SK-N-SH (cell line): ENCODE results near the gene ENTHD1. TPM values are rescaled to one million over a fixed set of nuclear protein-coding genes. Genes with fewer than 3 reads are reported as not detected.

Experiments used
- CTCF ChIA-PET: fragments of 300-600, 350-600 bp; formaldehyde crosslinking; extraction: SDS; loops from one replicate; lab custom pipeline; 2021; lab: Yijun Ruan, JAX
- POLR2A ChIA-PET: fragments of 350-600 bp; sonication (Branson Sonifier 250); formaldehyde crosslinking; extraction: SDS; loops from one replicate; lab custom pipeline; 2020; ENCODE audit warnings: antibody characterized with exemption, inconsistent platforms; lab: Yijun Ruan, JAX
- DNase-seq: peaks from one replicate; pipeline ENCODE4 v3.0.0; 2012
- H2AFZ ChIP-seq: fragments of 200-600 bp; sonication (generic); 2 replicates; pipeline ENCODE4 v1.8.1; 2016; ENCODE audit warnings: antibody characterized with exemption, mild to moderate bottlenecking, low read depth
- H3F3A ChIP-seq: fragments of 200-600 bp; sonication (generic); replicated peaks from 2 replicates; pipeline ENCODE3; 2016; ENCODE audit warnings: antibody characterized with exemption, mild to moderate bottlenecking; ENCODE audit not compliant: insufficient read depth
- H3K27ac ChIP-seq, 2 experiments: fragments of 200-500 bp in 1 of 2; fragments of 200-600 bp in 1 of 2; sonication (Bioruptor generic) in 1 of 2; sonication (generic), shearing (Covaris generic) in 1 of 2; 2 replicates each; pipeline versions ENCODE4 v1.5.1 to v1.6.1; 2014 to 2016; ENCODE audit warnings: low read depth in 2 of 2, inconsistent platforms in 1 of 2, low read length in 1 of 2, mild to moderate bottlenecking in 1 of 2, mixed read lengths in 1 of 2
- H3K27me3 ChIP-seq: fragments of 200-600 bp; sonication (generic), shearing (Covaris generic); 2 replicates; pipeline ENCODE4 v1.6.1; 2016; ENCODE audit warnings: mixed run types; ENCODE audit not compliant: insufficient read depth
- H3K36me3 ChIP-seq, 2 experiments: fragments of 200-500 bp in 1 of 2; fragments of 200-600 bp in 1 of 2; sonication (Bioruptor generic) in 1 of 2; sonication (generic) in 1 of 2; replicated peaks in 1 of 2; 2 replicates each; pipeline versions ENCODE3 to v1.5.1; 2014 to 2016; ENCODE audit warnings: low read length in 1 of 2, mild to moderate bottlenecking in 1 of 2; ENCODE audit not compliant: insufficient read depth in 2 of 2, control insufficient read depth in 1 of 2
- H3K4me1 ChIP-seq, 2 experiments: fragments of 200-500 bp in 1 of 2; fragments of 200-600 bp in 1 of 2; sonication (Bioruptor generic) in 1 of 2; sonication (generic), shearing (Covaris generic) in 1 of 2; 2 replicates each; pipeline versions ENCODE4 v1.5.1 to v1.6.1; 2014 to 2016; ENCODE audit warnings: low read depth in 1 of 2, low read length in 1 of 2, mixed run types in 1 of 2; ENCODE audit not compliant: insufficient read depth in 2 of 2, control insufficient read depth in 1 of 2
- H3K4me2 ChIP-seq: fragments of 200-600 bp; sonication (generic), shearing (Covaris generic); 2 replicates; pipeline ENCODE4 v1.6.1; 2017; ENCODE audit warnings: mixed run types
- H3K4me3 ChIP-seq, 2 experiments: fragments of 200-500 bp in 1 of 2; fragments of 200-600 bp in 1 of 2; sonication (Bioruptor generic) in 1 of 2; sonication (generic), shearing (Covaris generic) in 1 of 2; 2 replicates each; pipeline versions ENCODE4 v1.5.1 to v1.8.1; 2014 to 2016; ENCODE audit warnings: low read depth in 2 of 2, inconsistent platforms in 1 of 2, low read length in 1 of 2, mild to moderate bottlenecking in 1 of 2, mixed read lengths in 1 of 2, moderate library complexity in 1 of 2
- H3K79me2 ChIP-seq: fragments of 200-600 bp; sonication (generic); 2 replicates; pipeline ENCODE4 v1.8.1; 2017; ENCODE audit warnings: mild to moderate bottlenecking; ENCODE audit not compliant: insufficient read depth
- H3K9ac ChIP-seq: fragments of 200-600 bp; sonication (generic); 2 replicates; pipeline ENCODE4 v1.6.1; 2017; ENCODE audit warnings: mixed run types
- H3K9me2 ChIP-seq: fragments of 200-600 bp; sonication (generic); 2 replicates; pipeline ENCODE4 v1.6.1; 2017; ENCODE audit warnings: mixed run types
- H3K9me3 ChIP-seq: fragments of 200-600 bp; sonication (generic); 2 replicates; pipeline ENCODE4 v1.6.1; 2017; ENCODE audit warnings: mixed run types, mild to moderate bottlenecking, moderate library complexity
- H4K20me1 ChIP-seq: fragments of 200-600 bp; sonication (generic); 2 replicates; pipeline ENCODE4 v1.6.1; 2017; ENCODE audit warnings: mild to moderate bottlenecking, mixed run types; ENCODE audit not compliant: insufficient read depth
- CHD2 ChIP-seq: fragments of 150-350 bp; IDR thresholded peaks from 2 replicates; pipeline ENCODE4 v1.6.1; 2018; ENCODE audit warnings: low read length; ENCODE audit not compliant: partially characterized antibody
- CTCF ChIP-seq: fragments of 200-600 bp; sonication (generic); IDR thresholded peaks from 2 replicates; pipeline ENCODE4 v1.6.1; 2017; ENCODE audit warnings: antibody characterized with exemption, mild to moderate bottlenecking, moderate library complexity
- FOXJ3 ChIP-seq: sonication (generic); formaldehyde crosslinking; IDR thresholded peaks from 2 replicates; pipeline ENCODE4 v1.5.1; 2020; ENCODE audit warnings: mild to moderate bottlenecking, missing genetic modification reagents
- IRF3 ChIP-seq: fragments of 150-350 bp; IDR thresholded peaks from 2 replicates; pipeline ENCODE4 v1.6.1; 2016; ENCODE audit warnings: mild to moderate bottlenecking, low read depth, low read length
- MEF2A ChIP-seq: IDR thresholded peaks from 2 replicates; pipeline ENCODE4 v1.4.0; 2012; ENCODE audit warnings: low read depth, borderline replicate concordance
- NRF1 ChIP-seq: IDR thresholded peaks from 2 replicates; pipeline ENCODE4 v1.6.1; 2012; ENCODE audit warnings: low read depth, mild to moderate bottlenecking, low read length
- PBX3 ChIP-seq: IDR thresholded peaks from 2 replicates; pipeline ENCODE4; 2012
- POLR2AphosphoS5 ChIP-seq: IDR thresholded peaks from 2 replicates; pipeline ENCODE4 v1.6.1; 2012; ENCODE audit warnings: low read depth, low read length
- RAD21 ChIP-seq: IDR thresholded peaks from 2 replicates; pipeline ENCODE4 v1.6.1; 2012; ENCODE audit warnings: mild to moderate bottlenecking, low read length
- RCOR1 ChIP-seq: fragments of 150-350 bp; IDR thresholded peaks from 2 replicates; pipeline ENCODE4 v1.6.1; 2017; ENCODE audit warnings: antibody characterized with exemption, low read length
- TAF1 ChIP-seq: IDR thresholded peaks from 2 replicates; pipeline ENCODE4 v1.6.1; 2012; ENCODE audit warnings: low read depth, mild to moderate bottlenecking, low read length, moderate library complexity, borderline replicate concordance
- TCF12 ChIP-seq: IDR thresholded peaks from 2 replicates; pipeline ENCODE4 v1.4.0; 2012
- TEAD4 ChIP-seq: IDR thresholded peaks from 2 replicates; pipeline ENCODE4 v1.4.0; 2012; ENCODE audit warnings: mild to moderate bottlenecking, borderline replicate concordance; ENCODE audit not compliant: insufficient read depth
- WGBS: methylation state at CpG from one replicate; pipeline ENCODE4 v1.1.6; 2017; ENCODE audit warnings: low lambda C conversion rate; 5-methylcytosine and 5-hydroxymethylcytosine counted together
- polyA plus RNA-seq, 3 experiments: library from polyadenylated mRNA; depleted of rRNA; stranded (reverse); fragments of >200 nt; gene quantifications; 2 replicates each; pipeline ENCODE4 v1.2.3, GENCODE V29; 2012

Gene ENTHD1
- polyA plus RNA-seq, 1 of the 3 experiments (the other 2 are of a cell fraction), result not detected

- Histone ChIP-seq H3K36me3 (no peaks in the 10 kb centered on the region), H3K4me3 (no peak overlapping the region), H3K9me3 (no peaks in the 10 kb centered on the region), H3K9ac (no peak overlapping the region), H3K4me1 (no peaks in the 10 kb centered on the region; a peak in 1 of 4 replicates), H3K27ac (no peak overlapping the region), H4K20me1 (no peaks in the 10 kb centered on the region), H3K9me2 (no peaks in the 10 kb centered on the region), H3K4me2 (no peak overlapping the region), H2AFZ (no peak overlapping the region), H3K79me2 (no peaks in the 10 kb centered on the region), H3F3A (no peaks in the 10 kb centered on the region), H3K27me3 (no peaks in the 10 kb centered on the region)
- WGBS, result 85% methylated on average over 9 of the region's 9 CpGs
- TF ChIP-seq TEAD4 (no peak), CTCF (no peak), PBX3 (no peak), FOXJ3 (CRISPR knock-in tag) (no peak), MEF2A (no peak), TCF12 (no peak), RAD21 (no peak), POLR2AphosphoS5 (no peak)
- ChIA-PET CTCF (interaction anchor here (0.6 kb wide), 2 partner anchors 19 to 32 kb away, joined by 3 read pairs; no protein-coding TSS in a partner anchor), POLR2A (no interaction called here)
- DNase-seq, result no peak
Observed at GRCh38 chr22:39910876-39911613, 17.5 kb upstream of the ENTHD1 start.

GRCh38 chr22:39908737-39909136, 15.2 kb upstream of the ENTHD1 start:
- CTCF ChIA-PET, result no interaction called here
- Histone ChIP-seq H4K20me1 (no peaks in the 10 kb centered on the region), H3K4me2 (no peak overlapping the region), H3K9me2 (no peaks in the 10 kb centered on the region), H3K9ac (no peak overlapping the region), H2AFZ (no peak overlapping the region), H3K27ac (no peak overlapping the region), H3K36me3 (no peaks in the 10 kb centered on the region), H3K4me3 (no peak overlapping the region), H3F3A (no peaks in the 10 kb centered on the region), H3K4me1 (no peaks in the 10 kb centered on the region; a peak in 1 of 4 replicates), H3K9me3 (no peaks in the 10 kb centered on the region), H3K27me3 (no peaks in the 10 kb centered on the region), H3K79me2 (no peaks in the 10 kb centered on the region)
- DNase-seq, result no peak
- POLR2A ChIA-PET, result no interaction called here
- TF ChIP-seq PBX3 (no peak), RCOR1 (no peak), IRF3 (no peak), CHD2 (no peak), NRF1 (no peak), TAF1 (no peak)
- WGBS, result 14% methylated on average over 4 of the region's 5 CpGs
